ENCODE measurements around the gene PCGF3. TPM values are rescaled to one million over a fixed set of nuclear protein-coding genes. Genes with fewer than 3 reads are reported as not detected.

The PCGF3 gene
- total and polyA plus RNA-seq, 9 of the 15 experiments (the other 6 are each of a cell fraction or from before 2014, with no cell fraction given): 2.6 to 46.1 (median 20.3) TPM

- no peak for FAIRE-seq
- in situ Hi-C loops (cut with MboI): no loop called here
- CTCF ChIA-PET (ENCODE audit: low intra/inter-chr PET ratio): no interaction called here
These were observed 46.7 kb upstream of the PCGF3 start for GRCh38 chr4:658681-659667.

GRCh38 chr4:659851-660250, 45.8 kb upstream of the PCGF3 start:
- H3K4me3 ChIP-seq: no peak overlapping the region
- H3K79me2 ChIP-seq (ENCODE audit: control insufficient read depth, insufficient read depth, low read length): no peaks in the 10 kb centered on the region
- H3K9me1 ChIP-seq (ENCODE audit: control insufficient read depth, insufficient read depth, low read length): no peaks in the 10 kb centered on the region
- H3K9me3 ChIP-seq (replicated peaks; ENCODE audit: control insufficient read depth, insufficient read depth, low read depth, low read length): peaks cover 3% of the 10 kb centered on the region; the same call in 1 of the 2 replicates
- no peak for FAIRE-seq
- H4K20me1 ChIP-seq (replicated peaks; ENCODE audit: control insufficient read depth, insufficient read depth, low read length): no peaks in the 10 kb centered on the region
- in situ Hi-C loops (cut with MboI): no loop called here
- peaks cover 0 to 54% of the 10 kb centered on the region in 2 experiments; a peak in 2 of 5 replicates for H3K4me1 ChIP-seq (replicated peaks in 1 of 2; ENCODE audit: control insufficient read depth in 2 of 2, insufficient read depth in 2 of 2, low read length in 2 of 2)
- no peak overlapping the region for H3K27ac ChIP-seq (ENCODE audit: extremely low read depth, low read depth, low read length)
- CTCF ChIA-PET (ENCODE audit: low intra/inter-chr PET ratio): no interaction called here
- no peaks in the 10 kb centered on the region for H3K36me3 ChIP-seq (ENCODE audit: control insufficient read depth, insufficient read depth, low read length)
- no peak for TF ChIP-seq SNAPC5 (CRISPR knock-in tag; IDR thresholded peaks at IDR 0.05)
- no peak for TF ChIP-seq FOXO4 (CRISPR knock-in tag; IDR thresholded peaks at IDR 0.05)
- no peak for TF ChIP-seq SIX5 (IDR thresholded peaks at IDR 0.05; ENCODE audit: borderline replicate concordance in 1 of 2, insufficient read depth in 1 of 2, low read depth in 1 of 2, low read length in 2 of 2)
- TF ChIP-seq RAD51 (IDR thresholded peaks at IDR 0.05; ENCODE audit: borderline replicate concordance, low read depth): no peak
- TF ChIP-seq TSC22D4 (tag; IDR thresholded peaks at IDR 0.05): no peak
- TF ChIP-seq RBM17 (IDR thresholded peaks at IDR 0.05; ENCODE audit: borderline replicate concordance, low read depth, low read length): no peak
- TF ChIP-seq ZNF707 (CRISPR knock-in tag; conservative IDR thresholded peaks at IDR 0.05): no peak
- TF ChIP-seq PTTG1 (tag; IDR thresholded peaks at IDR 0.05; ENCODE audit: low read depth): no peak
- no peak for TF ChIP-seq GTF2A2 (tag; IDR thresholded peaks at IDR 0.05)
- TF ChIP-seq ZZZ3 (IDR thresholded peaks at IDR 0.05): no peak
- H3K4me2 ChIP-seq (ENCODE audit: insufficient read depth, low read length): no peak overlapping the region
- peaks cover 15 to 44% of the 10 kb centered on the region in 2 experiments; a peak in 3 of 5 replicates for H3K27me3 ChIP-seq (ENCODE audit: control insufficient read depth in 2 of 2, insufficient read depth in 2 of 2, low read length in 2 of 2)
- POLR2A ChIA-PET: no interaction called here
- H3K9ac ChIP-seq (ENCODE audit: insufficient read depth in 1 of 2, low read depth in 2 of 2, low read length in 2 of 2): no peak overlapping the region
- no peak overlapping the region for H2AFZ ChIP-seq (ENCODE audit: low read depth, low read length)
- intact Hi-C loops (cut with micrococcal nuclease): no loop called here
- no peak for ATAC-seq
- WGBS (ENCODE audit: insufficient coverage, low coverage, missing lambda C conversion rate): 0% methylated on average over 8 of the region's 8 CpGs
- no peak for DNase-seq (ENCODE audit: extremely low read depth in 1 of 4, low spot score in 3 of 4)
- no TSS peak for BruUV-seq (replicated peaks)

More at GRCh38 chr4:658681-659667, 46.7 kb upstream of the PCGF3 start:
- Histone ChIP-seq H3K9me3 (replicated peaks; ENCODE audit: control insufficient read depth, insufficient read depth, low read depth, low read length) (peaks cover 3% of the 10 kb centered on the region; the same call in 1 of the 2 replicates), H4K20me1 (replicated peaks; ENCODE audit: control insufficient read depth, insufficient read depth, low read length) (no peaks in the 10 kb centered on the region), H3K27me3 (ENCODE audit: control insufficient read depth in 2 of 2, insufficient read depth in 2 of 2, low read length in 2 of 2) (peaks cover 17 to 44% of the 10 kb centered on the region in 2 experiments; a peak in 4 of 5 replicates), H3K79me2 (ENCODE audit: control insufficient read depth, insufficient read depth, low read length) (no peaks in the 10 kb centered on the region), H3K4me1 (replicated peaks in 1 of 2; ENCODE audit: control insufficient read depth in 2 of 2, insufficient read depth in 2 of 2, low read length in 2 of 2) (peaks cover 0 to 56% of the 10 kb centered on the region in 2 experiments; a peak in 2 of 5 replicates), H3K9me1 (ENCODE audit: control insufficient read depth, insufficient read depth, low read length) (no peaks in the 10 kb centered on the region), H3K9ac (ENCODE audit: insufficient read depth in 1 of 2, low read depth in 2 of 2, low read length in 2 of 2) (no peak overlapping the region), H3K4me3 (no peak overlapping the region), H3K27ac (ENCODE audit: extremely low read depth, low read depth, low read length) (no peak overlapping the region), H3K4me2 (ENCODE audit: insufficient read depth, low read length) (no peak overlapping the region), H2AFZ (ENCODE audit: low read depth, low read length) (no peak overlapping the region), H3K36me3 (ENCODE audit: control insufficient read depth, insufficient read depth, low read length) (no peaks in the 10 kb centered on the region)
- TF ChIP-seq ELF1 (tag; IDR thresholded peaks at IDR 0.05) (no peak), KDM1A (IDR thresholded peaks at IDR 0.05) (peak in 1 of 2 experiments; percentile 84; a peak in 1 of 4 replicates), PHF8 (IDR thresholded peaks at IDR 0.05; ENCODE audit: borderline replicate concordance, low read length) (no peak), RBM15 (IDR thresholded peaks at IDR 0.05; ENCODE audit: insufficient read depth, low read length) (no peak)
- intact Hi-C loops (cut with micrococcal nuclease): no loop called here
- POLR2A ChIA-PET: interaction anchor here (1.0 kb wide), 1 partner anchor 44 kb away, joined by 3 read pairs; no protein-coding TSS in a partner anchor
- ATAC-seq: no peak
- DNase-seq (ENCODE audit: extremely low read depth in 1 of 4, low spot score in 3 of 4): no peak
- no TSS peak for BruUV-seq (replicated peaks)
- 28% methylated on average over 32 of the region's 32 CpGs for WGBS (ENCODE audit: insufficient coverage, low coverage, missing lambda C conversion rate)

Measured in K562 (cell line).